HFFc6 (cell line): ENCODE measurements around the gene MYOC. TPM values are rescaled to one million over a fixed set of nuclear protein-coding genes. Genes with fewer than 3 reads are reported as not detected.

ENCODE experiments used
- DNase-seq: peaks from one replicate; pipeline ENCODE4 v3.0.0-alpha.2; 2018
- H3K27ac Mint-ChIP-seq: 2 replicates; pipeline ENCODE4 v1.8.0; 2020; ENCODE audit warnings: mild to moderate bottlenecking, mixed read lengths
- H3K27me3 Mint-ChIP-seq: 2 replicates; pipeline ENCODE4 v1.8.0; 2021; ENCODE audit warnings: mild to moderate bottlenecking, moderate library complexity, mixed read lengths; ENCODE audit not compliant: insufficient read depth
- H3K36me3 Mint-ChIP-seq: 2 replicates; pipeline ENCODE4 v1.8.0; 2021; ENCODE audit warnings: low read depth, mixed read lengths
- H3K4me1 Mint-ChIP-seq: 2 replicates; pipeline ENCODE4 v1.8.0; 2020; ENCODE audit warnings: low read depth, mixed read lengths
- H3K4me3 Mint-ChIP-seq: 2 replicates; pipeline ENCODE4 v1.8.0; 2020; ENCODE audit warnings: mild to moderate bottlenecking, moderate library complexity, mixed read lengths
- H3K9me3 Mint-ChIP-seq: 2 replicates; pipeline ENCODE4 v1.8.0; 2020; ENCODE audit warnings: mild to moderate bottlenecking, mixed read lengths
- total RNA-seq, 6 experiments: library from RNA; stranded (reverse); fragmentation: NEBNext Ultra II Directional; extraction: Animal tissue kit (Norgen Biotek cat#: 25700); gene quantifications; 2 replicates in 1 of 6; 3 replicates in 5 of 6; pipeline ENCODE4 v1.2.3, GENCODE V29; 2021
- TF ChIP-seq, protein P1 (sequence below): fragments of 200-600 bp; sonication (generic); IDR thresholded peaks from 2 replicates; pipeline ENCODE4 v1.5.0; 2021; ENCODE audit warnings: antibody characterized with exemption, mild to moderate bottlenecking

Gene MYOC
- total RNA-seq, 6 experiments from 2014 or later = 0.10 TPM; not detected in 5

DNA sequence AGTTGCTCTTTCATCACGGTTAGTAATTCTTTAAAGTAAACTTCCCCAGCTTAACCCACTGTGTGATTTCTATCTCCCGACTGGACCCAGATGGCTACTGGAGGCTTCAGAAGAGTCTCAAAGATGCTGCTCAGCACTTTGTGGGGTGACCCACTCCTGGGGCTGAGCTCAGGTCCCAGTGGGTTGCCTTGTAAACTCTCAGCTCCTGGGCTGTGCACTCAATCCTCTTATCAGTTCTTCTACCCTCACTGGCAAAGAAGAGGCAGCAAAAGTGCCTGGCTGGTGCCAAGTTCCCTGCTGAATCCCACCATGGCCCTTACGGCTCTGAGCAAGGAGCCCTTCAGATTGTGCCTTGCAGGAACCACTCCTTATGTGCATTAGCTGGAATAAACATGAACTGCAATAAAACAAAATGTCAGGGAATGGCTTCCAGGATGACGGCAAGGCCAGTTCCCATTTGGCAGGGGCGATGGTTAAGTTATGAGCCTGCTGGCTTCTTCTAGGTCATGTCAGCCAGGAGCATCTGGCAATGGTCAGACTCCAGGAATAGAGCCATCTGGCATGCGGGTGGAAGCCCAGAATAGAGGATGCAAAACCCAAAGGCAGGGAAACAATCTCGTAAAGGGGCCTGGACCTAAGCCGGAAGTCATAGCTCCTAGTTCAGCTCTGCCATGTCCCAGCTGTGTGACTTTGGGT, 6.8 kb downstream of the MYOC start:
- peaks cover 13% of the 10 kb centered on the region for H3K27me3 Mint-ChIP-seq
- TF ChIP-seq, protein P1, sequence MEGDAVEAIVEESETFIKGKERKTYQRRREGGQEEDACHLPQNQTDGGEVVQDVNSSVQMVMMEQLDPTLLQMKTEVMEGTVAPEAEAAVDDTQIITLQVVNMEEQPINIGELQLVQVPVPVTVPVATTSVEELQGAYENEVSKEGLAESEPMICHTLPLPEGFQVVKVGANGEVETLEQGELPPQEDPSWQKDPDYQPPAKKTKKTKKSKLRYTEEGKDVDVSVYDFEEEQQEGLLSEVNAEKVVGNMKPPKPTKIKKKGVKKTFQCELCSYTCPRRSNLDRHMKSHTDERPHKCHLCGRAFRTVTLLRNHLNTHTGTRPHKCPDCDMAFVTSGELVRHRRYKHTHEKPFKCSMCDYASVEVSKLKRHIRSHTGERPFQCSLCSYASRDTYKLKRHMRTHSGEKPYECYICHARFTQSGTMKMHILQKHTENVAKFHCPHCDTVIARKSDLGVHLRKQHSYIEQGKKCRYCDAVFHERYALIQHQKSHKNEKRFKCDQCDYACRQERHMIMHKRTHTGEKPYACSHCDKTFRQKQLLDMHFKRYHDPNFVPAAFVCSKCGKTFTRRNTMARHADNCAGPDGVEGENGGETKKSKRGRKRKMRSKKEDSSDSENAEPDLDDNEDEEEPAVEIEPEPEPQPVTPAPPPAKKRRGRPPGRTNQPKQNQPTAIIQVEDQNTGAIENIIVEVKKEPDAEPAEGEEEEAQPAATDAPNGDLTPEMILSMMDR = no peak
- H3K4me1 Mint-ChIP-seq = peaks cover 25% of the 10 kb centered on the region
- H3K27ac Mint-ChIP-seq = peak overlapping the region; percentile 23; the same call in 1 of the 2 replicates
- H3K9me3 Mint-ChIP-seq = no peaks in the 10 kb centered on the region
- H3K36me3 Mint-ChIP-seq = no peaks in the 10 kb centered on the region
- no peak for DNase-seq
- peak overlapping the region; percentile 47 for H3K4me3 Mint-ChIP-seq

DNA sequence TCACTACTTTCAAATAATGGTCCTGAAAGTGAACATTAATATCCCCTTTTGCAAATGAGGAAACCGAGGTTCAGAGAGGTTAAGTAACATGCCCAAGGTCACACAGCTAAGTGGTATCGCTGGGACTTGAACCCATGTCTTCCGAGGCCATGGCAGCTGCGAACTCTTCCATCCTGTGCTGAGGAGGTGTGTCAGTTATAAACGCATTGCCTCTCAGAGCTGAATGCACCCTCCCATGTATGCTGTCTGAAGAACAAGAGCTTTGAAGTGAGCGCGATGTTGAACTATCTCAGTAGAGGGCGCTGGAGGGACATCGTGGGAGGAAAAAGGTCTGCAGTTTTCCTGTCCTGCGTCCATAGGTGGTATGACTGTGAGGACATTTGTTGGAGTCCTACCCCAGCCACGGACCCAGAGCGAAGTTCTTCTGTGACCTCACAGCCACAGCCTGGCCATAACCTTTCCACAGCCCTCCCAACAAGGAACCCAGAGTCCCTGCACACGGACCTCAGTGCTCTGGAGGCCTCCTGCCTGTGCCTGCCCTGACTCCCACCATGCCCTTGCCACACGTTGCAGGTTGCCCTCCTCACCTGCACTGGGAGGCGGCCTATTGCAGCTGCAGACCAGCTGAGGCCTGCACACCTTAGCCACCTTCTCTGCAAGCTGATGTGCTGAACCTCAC, 7.5 kb downstream of the MYOC start:
- H3K4me3 Mint-ChIP-seq = peak overlapping the region; percentile 47
- 0 out of 2 replicates have a peak overlapping the region, but pooled peaks have one; percentile 23 for H3K27ac Mint-ChIP-seq
- TF ChIP-seq, protein P1 = peak; percentile 88
- no peaks in the 10 kb centered on the region for H3K36me3 Mint-ChIP-seq
- peak; percentile 84 for DNase-seq
- no peaks in the 10 kb centered on the region for H3K9me3 Mint-ChIP-seq
- peaks cover 25% of the 10 kb centered on the region for H3K4me1 Mint-ChIP-seq
- peaks cover 13% of the 10 kb centered on the region for H3K27me3 Mint-ChIP-seq

DNA sequence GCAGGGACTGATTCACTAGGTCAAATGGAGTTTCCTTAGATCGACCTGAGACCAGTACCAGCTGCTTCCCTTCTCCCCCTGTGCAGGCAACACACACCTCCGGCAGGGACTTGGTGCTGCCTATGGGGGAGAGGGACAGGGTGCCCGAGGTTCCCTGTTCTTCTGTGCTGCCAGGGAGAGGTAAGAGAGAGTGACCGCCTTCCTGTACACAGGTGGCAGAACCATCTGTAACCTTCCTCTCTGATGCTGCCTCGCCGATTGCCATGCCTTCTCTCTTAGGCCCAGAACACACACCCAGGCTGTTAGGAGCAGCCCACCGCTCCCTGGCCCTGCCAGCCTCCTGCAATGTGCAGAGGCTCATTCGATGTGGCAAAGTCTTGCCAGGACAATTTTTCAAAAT, 9.3 kb downstream of the MYOC start:
- no peak overlapping the region for H3K27ac Mint-ChIP-seq
- no peaks in the 10 kb centered on the region for H3K9me3 Mint-ChIP-seq
- peaks cover 25% of the 10 kb centered on the region for H3K4me1 Mint-ChIP-seq
- no peaks in the 10 kb centered on the region for H3K36me3 Mint-ChIP-seq
- DNase-seq = no peak
- TF ChIP-seq, protein P1 = no peak
- peaks cover 13% of the 10 kb centered on the region for H3K27me3 Mint-ChIP-seq
- H3K4me3 Mint-ChIP-seq = no peak overlapping the region

DNA sequence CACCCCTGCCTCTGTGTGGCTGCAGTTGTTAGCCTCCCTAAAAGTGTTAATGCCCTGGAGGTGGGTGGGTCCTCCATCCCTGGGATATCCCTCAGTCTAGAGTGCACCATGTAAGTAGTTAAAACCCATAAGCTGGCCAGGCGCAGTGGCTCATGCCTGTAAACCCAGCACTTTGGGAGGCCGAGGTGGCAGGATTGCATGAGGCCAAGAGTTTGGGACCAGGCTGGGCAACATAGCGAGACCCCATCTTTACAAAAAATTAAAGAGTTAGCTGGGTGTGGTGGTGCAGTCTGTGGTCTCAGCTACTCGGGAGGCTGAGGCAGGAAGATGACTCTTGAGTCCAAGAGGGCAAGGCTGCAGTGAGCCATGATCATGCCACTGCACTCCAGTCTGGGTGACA, 10.3 kb downstream of the MYOC start:
- no peaks in the 10 kb centered on the region for H3K9me3 Mint-ChIP-seq
- peaks cover 13% of the 10 kb centered on the region for H3K27me3 Mint-ChIP-seq
- no peak overlapping the region for H3K27ac Mint-ChIP-seq
- no peak for DNase-seq
- H3K4me1 Mint-ChIP-seq = peaks cover 25% of the 10 kb centered on the region
- no peaks in the 10 kb centered on the region for H3K36me3 Mint-ChIP-seq
- TF ChIP-seq, protein P1 = no peak
- H3K4me3 Mint-ChIP-seq = no peak overlapping the region

DNA sequence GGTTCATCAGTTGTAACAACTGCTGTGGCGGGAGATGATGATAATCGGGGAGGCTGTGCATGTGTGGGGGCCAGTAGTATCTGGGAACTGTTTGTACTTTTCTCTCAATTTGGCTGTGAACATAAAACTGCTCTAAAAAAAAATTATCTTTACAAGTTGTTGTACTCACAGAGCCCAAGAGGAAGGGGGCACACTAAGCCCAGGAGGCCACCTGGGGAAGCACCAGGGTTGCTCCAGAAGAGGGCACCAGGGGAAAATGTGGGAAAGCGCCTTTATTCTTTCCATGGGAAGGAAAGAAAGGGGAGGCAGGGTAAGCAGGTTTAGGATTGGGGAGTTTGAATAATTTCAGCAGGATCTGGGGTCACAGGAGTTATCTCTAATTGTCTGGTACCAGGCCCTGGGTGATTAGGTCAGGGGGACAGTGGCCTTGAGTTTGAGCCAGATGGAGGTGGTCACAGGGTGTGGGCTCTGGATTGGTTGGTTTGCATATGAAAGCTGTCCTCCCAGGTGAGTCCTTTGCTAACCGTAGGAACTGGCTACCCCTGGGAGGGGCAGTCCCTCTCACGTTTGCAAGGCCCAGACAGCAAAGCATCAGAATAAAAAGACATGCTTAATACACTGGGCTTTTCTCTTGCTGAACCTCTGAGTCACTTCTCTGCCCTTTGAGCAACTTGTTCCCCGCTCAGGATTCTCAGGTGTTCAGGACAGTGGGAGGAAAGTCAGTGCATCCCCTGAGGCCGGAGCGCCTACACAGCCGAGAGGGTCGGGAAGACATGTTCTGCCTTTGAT, 11.2 kb downstream of the MYOC start:
- DNase-seq = no peak
- no peak overlapping the region for H3K4me3 Mint-ChIP-seq
- peaks cover 13% of the 10 kb centered on the region for H3K27me3 Mint-ChIP-seq
- H3K27ac Mint-ChIP-seq = no peak overlapping the region
- H3K4me1 Mint-ChIP-seq = peaks cover 23% of the 10 kb centered on the region
- H3K36me3 Mint-ChIP-seq = no peaks in the 10 kb centered on the region
- TF ChIP-seq, protein P1 = no peak
- no peaks in the 10 kb centered on the region for H3K9me3 Mint-ChIP-seq
